Endothelial cell of umbilical vein (primary cell): ENCODE measurements around the gene KANK4. TPM values are rescaled to one million over a fixed set of nuclear protein-coding genes. Genes with fewer than 3 reads are reported as not detected.

Experiments used
- BruUV-seq: library from RNA; stranded (reverse); fragments of 400-500 nt; replicated peaks from 2 replicates; lab custom pipeline; 2021; lab: Mats Ljungman, UMichigan
- CTCF ChIA-PET: fragments of 300-600, 350-600 bp; sonication (Branson Sonifier 250); formaldehyde crosslinking; loops from one replicate; lab custom pipeline; 2021; ENCODE audit warnings: antibody characterized with exemption, inconsistent platforms; lab: Charles Lee
- POLR2A ChIA-PET: fragments of 300-600, 350-600 bp; sonication (Branson Sonifier 250); formaldehyde crosslinking; loops from one replicate; lab custom pipeline; 2021; ENCODE audit warnings: antibody characterized with exemption, inconsistent platforms; lab: Charles Lee
- DNase-seq: peaks from one replicate; pipeline ENCODE4 v3.0.0-alpha.2; 2011; ENCODE audit warnings: low read depth, low spot score
- FAIRE-seq: peaks from 2 replicates; lab custom pipeline; 2011; peaks lifted over from hg19 to GRCh38; lab: Jason Lieb, UNC
- H2AFZ ChIP-seq: 2 replicates; pipeline ENCODE4 v1.6.0; 2012; ENCODE audit warnings: low read depth, low read length, control low read depth, inconsistent platforms
- H3K27ac ChIP-seq: 2 replicates; pipeline ENCODE4 v1.5.1; 2011; ENCODE audit warnings: low read depth, mild to moderate bottlenecking, control low read depth, low read length, moderate library complexity; ENCODE audit not compliant: insufficient read depth
- H3K27me3 ChIP-seq, 2 experiments: 2 replicates each; pipeline versions ENCODE4 v1.6.0 to v1.6.1; 2011; ENCODE audit warnings: low read length in 2 of 2, mixed read lengths in 1 of 2; ENCODE audit not compliant: control insufficient read depth in 2 of 2, insufficient read depth in 2 of 2
- H3K36me3 ChIP-seq, 2 experiments: 2 replicates in 1 of 2; 3 replicates in 1 of 2; pipeline ENCODE4 v1.5.1; 2011; ENCODE audit warnings: low read length in 2 of 2, mild to moderate bottlenecking in 1 of 2, moderate library complexity in 1 of 2; ENCODE audit not compliant: control insufficient read depth in 2 of 2, insufficient read depth in 2 of 2; ENCODE audit errors: extremely low read depth in 1 of 2
- H3K4me1 ChIP-seq: 3 replicates; pipeline ENCODE4 v1.5.1; 2011; ENCODE audit warnings: mild to moderate bottlenecking, low read length; ENCODE audit not compliant: control insufficient read depth, insufficient read depth; ENCODE audit errors: extremely low read depth
- H3K4me2 ChIP-seq: 2 replicates; pipeline ENCODE4 v1.6.1; 2011; ENCODE audit warnings: low read length, control low read depth, mixed read lengths; ENCODE audit not compliant: insufficient read depth
- H3K4me3 ChIP-seq, 3 experiments: fragments of 200-600 bp in 1 of 3; sonication (generic), shearing (Covaris generic) in 1 of 3; replicated peaks in 1 of 3; 2 replicates each; pipeline ENCODE4 v1.5.1; 2011 to 2016; ENCODE audit warnings: control low read depth in 3 of 3, low read length in 3 of 3, mild to moderate bottlenecking in 2 of 3, inconsistent platforms in 1 of 3, low read depth in 1 of 3, moderate library complexity in 1 of 3; ENCODE audit not compliant: insufficient read depth in 1 of 3
- H3K79me2 ChIP-seq: 2 replicates; pipeline ENCODE4 v1.6.0; 2012; ENCODE audit warnings: low read length, inconsistent platforms; ENCODE audit not compliant: control insufficient read depth, insufficient read depth
- H3K9ac ChIP-seq: replicated peaks from 2 replicates; pipeline ENCODE3; 2011; ENCODE audit warnings: low read length, control low read depth; ENCODE audit not compliant: insufficient read depth; ENCODE audit errors: extremely low read depth
- H3K9me1 ChIP-seq: replicated peaks from 3 replicates; pipeline ENCODE4 v1.6.0; 2011; ENCODE audit warnings: mild to moderate bottlenecking, low read length; ENCODE audit not compliant: control insufficient read depth, insufficient read depth; ENCODE audit errors: extremely low read depth
- H3K9me3 ChIP-seq: replicated peaks from 2 replicates; pipeline ENCODE4 v1.5.1; 2012; ENCODE audit warnings: low read length, inconsistent platforms; ENCODE audit not compliant: control insufficient read depth, insufficient read depth
- H4K20me1 ChIP-seq: replicated peaks from 2 replicates; pipeline ENCODE3; 2011; ENCODE audit warnings: mild to moderate bottlenecking, low read length; ENCODE audit not compliant: control insufficient read depth, insufficient read depth; ENCODE audit errors: extremely low read depth
- EZH2 ChIP-seq: IDR thresholded peaks from 2 replicates; pipeline ENCODE4 v1.6.1; 2012; ENCODE audit warnings: borderline replicate concordance, low read depth, mild to moderate bottlenecking, moderate library complexity, low read length, inconsistent platforms; ENCODE audit not compliant: severe bottlenecking
- FOS ChIP-seq: IDR thresholded peaks from 2 replicates; pipeline ENCODE4 v1.6.1; 2011; ENCODE audit warnings: mild to moderate bottlenecking, low read length, moderate library complexity, borderline replicate concordance; ENCODE audit not compliant: insufficient read depth
- GATA2 ChIP-seq: IDR thresholded peaks from 2 replicates; pipeline ENCODE4 v1.7.0; 2011; ENCODE audit warnings: low read depth, mild to moderate bottlenecking, moderate library complexity, mixed read lengths, low read length; ENCODE audit not compliant: insufficient read length, insufficient read depth
- JUN ChIP-seq: IDR thresholded peaks from 2 replicates; pipeline ENCODE4 v1.6.1; 2011; ENCODE audit warnings: borderline replicate concordance, low read depth; ENCODE audit not compliant: insufficient read length, insufficient read depth
- MYC ChIP-seq: IDR thresholded peaks from one replicate; pipeline ENCODE4 v1.6.1; 2011; ENCODE audit warnings: mild to moderate bottlenecking, low read depth, low read length
- POLR2A ChIP-seq: IDR thresholded peaks from 2 replicates; pipeline ENCODE4 v1.6.1; 2012; ENCODE audit warnings: low read depth, mild to moderate bottlenecking, control low read depth, low read length
- POLR2AphosphoS5 ChIP-seq: IDR thresholded peaks from 2 replicates; pipeline ENCODE4 v1.6.1; 2012; ENCODE audit warnings: low read depth, mild to moderate bottlenecking, control low read depth, low read length, moderate library complexity; ENCODE audit not compliant: insufficient read depth
- dilution Hi-C: fragments of 300-500 bp; cut with MboI; formaldehyde crosslinking; loops from one replicate; pipeline ENCODE4 v1.15.0; 2019; ENCODE audit warnings: low sequenced_read_pairs; ENCODE audit not compliant: extremely low pct_ligation_motif_present
- intact Hi-C: fragments of 100-400 bp; cut with micrococcal nuclease; formaldehyde crosslinking; loops from one replicate; pipeline ENCODE4 v1.10.0; 2022
- polyA plus RNA-seq, 4 experiments: library from polyadenylated mRNA; depleted of rRNA in 3 of 4; stranded (reverse) in 3 of 4; unstranded in 1 of 4; fragments of >200 nt; gene quantifications; 2 replicates each; pipeline versions ENCODE4 v1.2.1 to v1.2.3, GENCODE V29; 2011 to 2012; ENCODE audit warnings: missing spikeins in 1 of 4
- total RNA-seq: library from RNA; stranded (reverse); gene quantifications from 2 replicates; pipeline ENCODE4 v1.2.3, GENCODE V29; 2021
- TF ChIP-seq, protein P1 (sequence below): IDR thresholded peaks from 2 replicates; pipeline ENCODE4 v1.6.1; 2011; ENCODE audit not compliant: insufficient read depth, insufficient read length
- TF ChIP-seq, protein P2 (sequence below), 2 donors: IDR thresholded peaks; 1 replicate in 1 of 2; 2 replicates in 1 of 2; pipeline ENCODE4 v1.5.1; 2011; ENCODE audit warnings: low read length in 2 of 2, mild to moderate bottlenecking in 2 of 2, moderate library complexity in 2 of 2, control low read depth in 1 of 2, inconsistent platforms in 1 of 2, low read depth in 1 of 2; ENCODE audit not compliant: insufficient read depth in 1 of 2; ENCODE audit errors: extremely low read depth in 1 of 2

Gene KANK4
- total and polyA plus RNA-seq, 2 donors (not counting 3 experiments of a cell fraction or from before 2014, with no cell fraction given), result not detected

DNA sequence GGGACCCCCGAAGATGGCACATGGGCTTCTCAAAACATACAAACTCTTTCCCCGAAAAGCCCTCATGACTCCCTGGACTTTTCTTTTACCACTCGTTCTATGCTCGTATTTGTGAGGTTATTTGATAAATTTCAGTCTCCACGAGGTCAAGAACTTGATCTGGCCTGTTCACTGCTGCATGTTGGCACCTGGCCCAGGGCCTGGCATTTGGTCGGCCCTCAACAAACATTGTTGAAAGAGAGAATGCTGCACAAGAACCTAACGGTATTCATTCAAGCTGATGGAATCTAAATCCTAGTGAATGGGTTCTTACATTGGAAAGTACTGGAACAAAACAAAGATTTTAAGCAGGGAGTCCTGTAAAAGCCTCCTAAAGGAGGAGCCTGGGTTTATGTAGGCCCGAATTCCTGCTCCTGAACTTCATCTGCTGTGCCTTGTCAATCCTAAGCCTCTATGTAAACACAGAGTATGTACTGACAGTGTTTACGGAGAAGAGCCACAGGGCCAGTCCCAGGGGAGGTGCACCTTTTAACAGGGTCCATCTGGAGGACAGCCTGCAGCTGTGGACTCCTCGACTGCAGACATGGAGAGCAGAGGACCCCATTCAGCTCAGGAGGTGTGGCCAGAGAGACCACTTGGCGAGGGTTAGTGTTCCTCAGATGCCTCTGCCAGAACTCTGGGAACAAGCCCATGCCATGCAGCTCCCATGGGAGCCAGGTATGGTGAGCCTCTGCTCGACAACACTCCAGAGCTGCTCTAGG, 77.7 kb downstream of the KANK4 start:
- Histone ChIP-seq H3K9me3 (no peaks in the 10 kb centered on the region), H3K4me3 (no peak overlapping the region), H3K27me3 (no peaks in the 10 kb centered on the region), H3K9ac (no peak overlapping the region), H2AFZ (no peak overlapping the region), H4K20me1 (no peaks in the 10 kb centered on the region), H3K27ac (no peak overlapping the region), H3K4me1 (no peaks in the 10 kb centered on the region), H3K36me3 (no peaks in the 10 kb centered on the region), H3K79me2 (no peaks in the 10 kb centered on the region), H3K4me2 (no peak overlapping the region), H3K9me1 (no peaks in the 10 kb centered on the region)
- no TSS peak for BruUV-seq
- CTCF ChIA-PET, result no interaction called here
- TF ChIP-seq, protein P1, sequence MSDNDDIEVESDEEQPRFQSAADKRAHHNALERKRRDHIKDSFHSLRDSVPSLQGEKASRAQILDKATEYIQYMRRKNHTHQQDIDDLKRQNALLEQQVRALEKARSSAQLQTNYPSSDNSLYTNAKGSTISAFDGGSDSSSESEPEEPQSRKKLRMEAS, result no peak
- TF ChIP-seq MYC (no peak), FOS (no peak), POLR2AphosphoS5 (no peak), POLR2A (no peak), EZH2 (no peak)
- POLR2A ChIA-PET, result no interaction called here
- dilution Hi-C loops, result no loop called here
- FAIRE-seq (no peak), DNase-seq (no peak)
- intact Hi-C loops, result no loop called here

DNA sequence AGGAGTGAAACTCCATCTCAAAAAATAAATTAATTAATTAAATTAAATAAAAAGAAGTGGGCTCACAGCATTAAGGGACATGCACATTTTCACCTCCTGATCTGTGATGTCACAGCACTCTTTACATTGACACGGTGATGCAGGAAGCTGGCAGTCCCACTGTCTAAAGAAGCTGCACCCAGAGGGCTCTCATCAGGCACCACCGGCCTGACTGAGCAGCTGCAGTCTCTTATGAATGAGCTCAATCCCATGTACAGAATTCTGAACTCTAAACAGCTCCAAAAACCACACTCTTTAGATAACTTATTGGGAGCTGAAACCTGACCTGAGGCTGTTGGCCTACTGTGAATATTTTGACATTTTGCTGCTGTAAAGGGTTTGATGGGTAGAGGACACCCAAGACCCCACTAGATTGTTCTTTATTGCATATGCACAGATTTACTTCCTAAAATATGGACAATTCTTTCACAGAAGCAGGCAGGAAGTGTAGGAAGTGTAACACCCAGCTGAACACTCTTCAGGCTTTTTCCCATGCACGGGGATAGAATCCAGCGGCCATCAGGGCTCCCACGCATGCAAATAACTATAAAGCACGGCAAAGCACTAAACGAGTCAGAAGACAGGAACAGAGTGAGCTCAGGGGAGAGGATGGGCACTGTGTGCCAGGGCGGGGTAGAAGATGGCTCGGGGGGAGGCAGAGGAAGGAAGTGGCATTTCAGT, 78.4 kb downstream of the KANK4 start:
- TF ChIP-seq, protein P2, sequence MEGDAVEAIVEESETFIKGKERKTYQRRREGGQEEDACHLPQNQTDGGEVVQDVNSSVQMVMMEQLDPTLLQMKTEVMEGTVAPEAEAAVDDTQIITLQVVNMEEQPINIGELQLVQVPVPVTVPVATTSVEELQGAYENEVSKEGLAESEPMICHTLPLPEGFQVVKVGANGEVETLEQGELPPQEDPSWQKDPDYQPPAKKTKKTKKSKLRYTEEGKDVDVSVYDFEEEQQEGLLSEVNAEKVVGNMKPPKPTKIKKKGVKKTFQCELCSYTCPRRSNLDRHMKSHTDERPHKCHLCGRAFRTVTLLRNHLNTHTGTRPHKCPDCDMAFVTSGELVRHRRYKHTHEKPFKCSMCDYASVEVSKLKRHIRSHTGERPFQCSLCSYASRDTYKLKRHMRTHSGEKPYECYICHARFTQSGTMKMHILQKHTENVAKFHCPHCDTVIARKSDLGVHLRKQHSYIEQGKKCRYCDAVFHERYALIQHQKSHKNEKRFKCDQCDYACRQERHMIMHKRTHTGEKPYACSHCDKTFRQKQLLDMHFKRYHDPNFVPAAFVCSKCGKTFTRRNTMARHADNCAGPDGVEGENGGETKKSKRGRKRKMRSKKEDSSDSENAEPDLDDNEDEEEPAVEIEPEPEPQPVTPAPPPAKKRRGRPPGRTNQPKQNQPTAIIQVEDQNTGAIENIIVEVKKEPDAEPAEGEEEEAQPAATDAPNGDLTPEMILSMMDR (IDR thresholded peaks at IDR 0.05; ENCODE audit: extremely low read depth in 1 of 2, insufficient read depth in 1 of 2, low read depth in 1 of 2, low read length in 2 of 2), result no peak
- TF ChIP-seq GATA2 (no peak), FOS (no peak), MYC (no peak), EZH2 (no peak), POLR2A (no peak), JUN (no peak), POLR2AphosphoS5 (no peak)
- TF ChIP-seq, protein P1, result no peak
- no TSS peak for BruUV-seq
- H3K27me3 ChIP-seq, result no peaks in the 10 kb centered on the region
- H3K4me2 ChIP-seq, result no peak overlapping the region
- intact Hi-C loops, result no loop called here
- H3K36me3 ChIP-seq, result no peaks in the 10 kb centered on the region
- no peak overlapping the region for H3K9ac ChIP-seq
- no peaks in the 10 kb centered on the region for H3K9me3 ChIP-seq
- no peak overlapping the region for H3K27ac ChIP-seq
- DNase-seq, result no peak
- no peak overlapping the region for H2AFZ ChIP-seq
- no peaks in the 10 kb centered on the region for H4K20me1 ChIP-seq
- POLR2A ChIA-PET, result no interaction called here
- no peaks in the 10 kb centered on the region for H3K4me1 ChIP-seq
- H3K9me1 ChIP-seq, result no peaks in the 10 kb centered on the region
- no peak overlapping the region for H3K4me3 ChIP-seq
- dilution Hi-C loops, result no loop called here
- no peak for FAIRE-seq
- H3K79me2 ChIP-seq, result no peaks in the 10 kb centered on the region
- CTCF ChIA-PET, result no interaction called here
